Left hindlimb (tissue), 1 donor: ENCODE results near the gene PLEKHO1.
"Not testable (repeated sequence)": the region's sequence is repeated elsewhere in the genome, so short reads cannot be mapped to it uniquely, and the experiment has no call there.

Source experiments
- DNase-seq: peaks from one replicate; pipeline ENCODE4 v3.0.0-alpha.2; 2018

The PLEKHO1 gene

GRCh38 chr1:150176593-150176992 is 26.9 kb downstream of the PLEKHO1 start:
- no peak for DNase-seq

- no peak for DNase-seq
Measured at GRCh38 chr1:150178548-150178947, 28.8 kb downstream of the PLEKHO1 start.

- no peak for DNase-seq
Measured at GRCh38 chr1:150179867-150180266, 30.2 kb downstream of the PLEKHO1 start.

- no peak for DNase-seq
Measured at GRCh38 chr1:150180474-150180873, 30.8 kb downstream of the PLEKHO1 start.

- no peak for DNase-seq
Measured at GRCh38 chr1:150182247-150182646, 32.5 kb downstream of the PLEKHO1 start.

- DNase-seq: no peak
Measured at GRCh38 chr1:150183061-150183460, 33.3 kb downstream of the PLEKHO1 start.

- no peak for DNase-seq
Measured at GRCh38 chr1:150185481-150185880, 35.8 kb downstream of the PLEKHO1 start.

- not testable (repeated sequence) for DNase-seq
Measured at GRCh38 chr1:150186438-150186788, 36.7 kb downstream of the PLEKHO1 start.

GRCh38 chr1:150186789-150187559 is 37.3 kb downstream of the PLEKHO1 start:
- DNase-seq: no peak

GRCh38 chr1:150187560-150187931 is 37.8 kb downstream of the PLEKHO1 start:
- no peak for DNase-seq

- no peak for DNase-seq
Measured at GRCh38 chr1:150192012-150192411, 42.3 kb downstream of the PLEKHO1 start.

GRCh38 chr1:150194381-150195031 is 44.8 kb downstream of the PLEKHO1 start:
- no peak for DNase-seq

- no peak for DNase-seq
Measured at GRCh38 chr1:150196417-150196816, 46.7 kb downstream of the PLEKHO1 start.

- no peak for DNase-seq
Measured at GRCh38 chr1:150207281-150207971, 57.7 kb downstream of the PLEKHO1 start.

- not testable (repeated sequence) for DNase-seq
Measured at GRCh38 chr1:150208460-150208859, 58.7 kb downstream of the PLEKHO1 start.
